CD1c-positive myeloid dendritic cell (primary cell): ENCODE data around the gene MCM3AP.
"Not testable (repeated sequence)": the region's sequence is repeated elsewhere in the genome, so short reads cannot be mapped to it uniquely, and the experiment has no call there.

ENCODE experiments used
- DNase-seq: peaks from one replicate; pipeline ENCODE4 v3.0.0-alpha.2; 2016; ENCODE audit errors: extremely low spot score

MCM3AP gene

GRCh38 chr21:46311568-46311967 lies 26.2 kb upstream of the MCM3AP start:
- DNase-seq = no peak

DNA sequence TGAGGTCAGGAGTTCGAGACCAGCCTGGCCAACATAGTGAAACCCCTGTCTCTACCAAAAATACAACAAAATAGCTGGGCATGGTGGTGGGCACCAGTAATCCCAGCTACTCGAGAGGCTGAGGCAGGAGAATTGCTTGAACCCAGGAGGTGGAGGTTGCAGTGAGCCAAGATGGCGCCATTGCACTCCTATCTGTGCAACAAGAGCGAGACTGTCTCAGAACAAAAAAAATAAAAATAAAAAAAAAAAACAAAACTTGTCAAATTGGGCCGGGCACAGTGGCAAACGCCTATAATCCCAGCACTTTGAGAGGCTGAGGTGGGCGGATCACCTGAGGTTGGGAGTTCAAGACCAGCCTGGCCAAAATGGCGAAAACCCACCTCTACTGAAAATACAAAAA lies 24.8 kb upstream of the MCM3AP start:
- not testable (repeated sequence) for DNase-seq

DNA sequence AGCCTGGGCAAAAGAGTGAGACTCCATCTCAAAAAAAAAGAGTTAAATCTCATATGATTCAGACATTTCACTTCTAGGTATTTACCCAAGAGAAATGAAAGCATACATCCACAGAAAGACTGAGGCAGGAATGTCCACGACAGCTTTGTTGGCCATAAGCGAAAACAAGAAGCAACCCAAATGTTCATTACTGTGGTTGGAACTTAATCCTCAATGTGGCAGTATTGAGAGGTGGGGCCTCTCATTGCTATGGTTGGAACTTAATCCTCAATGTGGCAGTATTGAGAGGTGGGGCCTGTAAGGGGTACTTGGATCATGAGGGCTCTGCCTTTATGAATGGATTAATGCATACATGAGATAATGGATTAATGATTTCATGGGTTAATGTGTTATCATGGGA lies 23.0 kb upstream of the MCM3AP start:
- no peak for DNase-seq

- no peak for DNase-seq
Observed at GRCh38 chr21:46307625-46308024, 22.2 kb upstream of the MCM3AP start.

GRCh38 chr21:46304955-46305354 lies 19.5 kb upstream of the MCM3AP start:
- DNase-seq = no peak

DNA sequence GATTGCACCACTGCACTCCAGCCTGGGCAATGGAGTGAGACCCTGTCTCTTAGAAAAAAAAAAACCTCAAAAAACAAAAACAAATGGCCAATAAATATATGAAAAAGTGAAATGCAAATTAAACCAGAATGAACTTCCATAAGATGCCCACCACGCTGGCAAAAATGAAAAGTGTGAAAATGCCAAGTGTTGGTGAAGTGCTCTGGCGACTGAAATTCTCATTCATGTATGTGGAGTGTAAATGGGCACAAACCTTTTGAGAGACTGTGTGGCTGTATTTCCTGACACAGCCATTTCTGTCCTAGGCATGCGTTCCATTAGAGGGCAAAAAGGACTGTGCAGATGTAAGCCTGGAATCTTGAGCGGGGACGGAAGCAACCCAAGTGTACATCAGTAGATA lies 19.0 kb upstream of the MCM3AP start:
- no peak for DNase-seq

DNA sequence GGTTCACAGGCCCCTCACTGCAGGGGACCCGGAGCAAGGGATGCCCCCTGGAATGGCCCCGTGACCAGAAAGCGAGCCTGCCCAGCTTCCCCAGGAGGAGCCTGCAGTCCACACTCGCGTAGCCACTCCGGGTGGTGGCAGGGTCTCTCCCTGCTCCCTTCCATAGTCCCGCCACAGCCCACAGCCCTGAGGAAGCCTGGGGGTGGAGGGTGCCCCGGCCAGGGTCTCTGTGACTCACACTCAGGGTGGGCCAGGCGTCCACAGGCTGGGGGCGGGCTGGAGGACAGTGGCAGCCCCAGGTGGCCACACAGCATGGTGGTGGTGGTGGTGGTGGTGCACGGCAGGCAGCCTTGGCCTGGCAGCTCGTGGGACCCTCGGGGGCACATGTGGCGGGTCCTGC lies 16.3 kb upstream of the MCM3AP start:
- DNase-seq = no peak

GRCh38 chr21:46299167-46299566 lies 13.8 kb upstream of the MCM3AP start:
- no peak for DNase-seq

DNA sequence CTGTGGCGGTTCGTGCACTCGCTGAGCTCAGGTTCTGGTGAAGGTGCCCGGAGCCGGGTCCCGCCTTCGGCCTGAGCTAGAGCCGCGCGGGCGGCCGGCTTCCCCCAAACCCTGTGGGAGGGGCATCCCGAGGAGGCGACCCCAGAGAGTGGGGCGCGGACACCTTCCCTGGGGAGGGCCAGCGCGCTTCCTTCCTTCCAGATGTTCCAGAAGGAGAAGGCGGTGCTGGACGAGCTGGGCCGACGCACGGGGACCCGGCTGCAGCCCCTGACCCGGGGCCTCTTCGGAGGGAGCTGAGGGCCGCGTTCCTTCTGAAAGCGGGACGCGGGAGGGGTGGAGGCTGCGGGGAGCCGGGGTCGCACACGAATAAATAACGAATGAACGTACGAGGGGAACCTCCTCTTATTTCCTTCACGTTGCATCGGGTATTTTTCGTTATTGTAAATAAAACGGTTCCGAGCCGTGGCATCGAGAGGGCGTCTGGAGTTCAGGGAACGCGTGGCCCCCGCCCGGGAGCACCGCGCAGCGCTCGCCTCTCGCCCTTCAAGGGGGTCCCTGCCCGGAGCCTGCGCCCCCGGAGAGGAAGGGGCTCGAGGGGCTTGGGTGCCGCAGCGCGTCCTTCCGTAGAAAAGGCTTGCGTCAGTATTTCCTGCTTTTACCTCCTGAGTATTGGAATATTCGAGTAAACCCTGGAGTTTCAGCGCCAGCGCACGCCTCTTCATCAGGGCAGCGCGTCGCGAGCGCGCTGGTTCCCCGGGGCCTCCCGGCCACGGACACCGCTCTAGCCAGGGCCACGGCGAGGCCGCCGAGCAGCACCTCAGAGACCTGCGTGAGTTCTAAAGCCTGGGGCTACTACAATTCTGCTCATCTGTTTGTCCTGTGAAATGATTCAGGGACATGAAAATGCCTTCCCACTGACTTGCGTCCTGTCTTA lies 12.2 kb upstream of the MCM3AP start:
- no peak for DNase-seq

GRCh38 chr21:46295996-46296752 lies 10.8 kb upstream of the MCM3AP start:
- DNase-seq = peak; percentile 95

DNA sequence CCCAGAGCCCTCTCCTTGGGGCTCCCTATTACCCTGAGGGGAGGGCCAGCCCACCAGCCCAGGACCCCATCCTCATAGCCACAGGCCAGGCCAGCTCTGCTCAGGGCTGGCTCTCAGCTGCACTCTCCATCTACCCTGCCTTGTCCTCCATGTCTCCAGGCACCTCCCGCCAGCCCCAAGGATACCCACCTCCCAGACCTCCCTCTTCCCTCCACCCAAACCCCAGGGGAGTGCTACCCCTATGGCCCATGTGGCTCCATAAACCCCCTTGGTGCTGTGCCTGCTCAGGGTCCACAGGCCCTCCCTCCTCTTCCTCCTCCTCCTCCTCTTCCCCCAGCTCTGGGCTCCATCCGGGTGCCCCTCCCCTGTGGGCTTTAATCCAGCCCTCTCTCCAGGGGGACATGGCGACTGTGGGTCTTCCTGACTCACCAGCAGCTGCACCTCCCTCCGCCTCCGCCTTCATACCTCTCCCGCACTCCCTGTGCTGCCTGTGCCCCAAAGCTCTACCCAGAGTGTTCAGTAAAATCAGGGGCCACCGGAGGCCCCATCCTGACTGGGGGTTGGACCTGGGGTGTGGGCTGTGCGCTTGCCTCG lies 9.9 kb upstream of the MCM3AP start:
- DNase-seq = no peak

DNA sequence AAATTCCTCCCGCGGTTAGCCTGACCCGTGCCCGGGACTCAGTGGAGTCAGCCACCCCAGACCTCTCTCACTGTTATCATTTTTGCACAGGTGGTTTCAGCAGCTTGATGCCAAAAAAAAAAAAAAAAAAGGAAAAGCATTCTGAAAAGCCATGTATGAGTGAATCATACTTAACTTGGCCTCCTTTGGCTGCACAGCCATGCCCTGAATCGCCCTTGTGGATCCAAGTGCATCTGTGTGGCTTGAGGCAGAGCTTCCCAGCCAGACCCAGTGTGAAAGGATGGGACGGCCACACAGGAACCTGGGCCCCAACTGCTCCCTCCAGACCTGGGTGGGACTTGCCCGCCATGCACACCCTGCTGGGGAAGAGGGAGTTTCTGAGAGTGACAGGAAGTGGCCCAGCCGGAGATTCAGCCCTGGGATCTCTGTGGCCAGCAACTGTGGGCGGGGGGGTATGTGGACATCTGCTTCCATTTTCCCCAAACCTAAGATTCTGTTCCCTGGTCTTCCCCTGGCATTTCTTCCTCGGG lies 9.3 kb upstream of the MCM3AP start:
- peak; percentile 72 for DNase-seq

GRCh38 chr21:46291561-46291960 lies 6.2 kb upstream of the MCM3AP start:
- DNase-seq = no peak

DNA sequence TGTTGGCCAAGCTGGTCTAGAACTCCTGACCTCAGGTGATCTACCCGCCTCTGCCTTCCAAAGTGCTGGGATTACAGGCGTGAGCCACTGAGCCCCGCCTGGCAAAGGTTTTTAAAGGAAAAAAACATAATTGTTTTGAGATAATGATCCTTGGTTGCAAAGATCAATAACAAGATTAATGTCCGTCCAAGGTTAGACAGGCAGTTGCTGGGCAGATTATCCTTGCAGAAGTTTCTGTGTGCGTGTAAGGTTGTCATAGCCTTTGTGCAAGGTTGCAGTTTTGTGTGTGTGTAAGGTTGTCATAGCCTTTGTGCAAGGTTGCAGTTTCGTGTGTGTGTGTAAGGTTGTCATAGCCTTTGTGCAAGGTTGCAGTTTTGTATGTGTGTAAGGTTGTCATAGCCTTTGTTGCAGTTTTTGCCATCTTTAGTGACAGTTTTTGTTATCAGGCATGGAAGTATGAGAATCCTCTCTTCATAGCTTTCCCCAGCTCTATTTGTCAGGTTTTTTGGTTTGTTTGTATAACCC lies 4.3 kb upstream of the MCM3AP start:
- no peak for DNase-seq

GRCh38 chr21:46287541-46287940 lies 2.1 kb upstream of the MCM3AP start:
- no peak for DNase-seq

DNA sequence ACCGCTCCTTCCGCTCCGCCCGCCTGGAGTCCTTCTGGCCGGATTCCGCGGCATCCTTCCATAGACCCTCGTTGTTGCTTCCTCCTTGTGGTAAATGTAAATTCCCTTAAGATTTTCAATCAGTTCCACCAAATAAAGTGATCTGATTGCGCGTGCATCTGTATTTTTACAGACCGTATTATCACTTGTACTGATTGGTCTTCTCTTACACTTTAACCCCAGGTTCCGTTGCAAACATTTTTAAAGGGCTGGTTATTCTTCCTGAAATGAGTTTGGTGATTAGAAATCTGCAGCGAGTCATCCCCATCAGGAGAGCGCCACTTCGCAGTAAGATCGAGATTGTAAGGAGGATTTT lies 1.2 kb upstream of the MCM3AP start:
- DNase-seq = peak; percentile 82

DNA sequence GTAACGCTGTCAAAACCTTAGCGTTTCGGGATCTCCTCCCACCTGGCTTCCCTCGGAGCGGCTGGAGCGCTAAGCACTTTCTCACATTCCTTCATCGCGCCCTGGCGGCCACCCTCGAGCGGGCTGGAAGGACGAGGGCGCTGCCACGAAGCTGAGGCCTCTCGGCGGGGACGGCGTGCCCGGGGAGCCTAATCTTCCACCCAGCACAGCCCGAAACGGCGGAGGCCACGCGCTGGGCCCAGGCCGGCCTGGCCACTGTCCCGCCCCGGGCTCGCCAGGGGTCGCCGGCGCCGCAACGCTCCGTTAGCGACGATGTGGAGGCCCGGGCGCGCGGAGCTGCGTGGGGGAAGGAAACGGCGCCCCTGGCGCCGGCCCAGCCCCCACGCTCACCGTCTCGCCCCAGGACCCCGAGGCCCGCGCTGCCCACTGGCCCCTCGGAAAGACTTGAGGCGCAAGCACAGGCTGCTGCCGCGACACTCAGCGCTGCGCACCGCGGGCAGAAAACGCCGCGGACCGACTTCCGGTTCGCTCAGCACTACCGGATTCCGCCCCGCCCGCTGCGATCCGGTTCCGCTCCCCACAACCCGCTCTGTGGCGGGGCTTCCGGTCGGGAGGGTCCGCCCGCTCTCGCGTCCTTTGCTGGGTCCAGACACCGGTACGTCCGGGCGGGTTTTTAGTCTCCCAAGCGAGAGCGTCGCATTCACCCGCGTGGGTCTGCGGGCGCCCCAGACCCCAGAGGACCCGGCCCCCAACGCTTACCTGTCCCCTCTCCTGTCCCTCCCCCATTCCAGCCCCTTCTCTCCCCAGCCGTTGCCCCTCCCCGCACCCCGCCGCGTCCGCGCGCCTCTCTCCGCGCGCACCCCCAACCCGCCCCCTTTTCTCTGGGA lies 593 bp upstream of the MCM3AP start, which contains the start of gene YBEY:
YBEY (plus strand) TSS at position 582 of the 887 bp plus-strand sequence. CDS start 572 bp downstream, outside the sequence.
- DNase-seq = peak; percentile 95

- DNase-seq = peak; percentile 44
Observed at GRCh38 chr21:46284733-46285132, 678 bp downstream of the MCM3AP start.

- DNase-seq = peak; percentile 45
Observed at GRCh38 chr21:46284077-46284644, 1.2 kb downstream of the MCM3AP start.

GRCh38 chr21:46274797-46275390 lies 10.5 kb downstream of the MCM3AP start:
- no peak for DNase-seq
